IPS-20b (cell line): ENCODE measurements around the gene CMC1.

Experiments
- H3K27ac ChIP-seq: one replicate; pipeline ENCODE4 v1.5.1; 2013; ENCODE audit warnings: low read length
- H3K27me3 ChIP-seq: 2 replicates; pipeline ENCODE4 v1.6.1; 2013; ENCODE audit warnings: mild to moderate bottlenecking, low read length, inconsistent platforms; ENCODE audit not compliant: insufficient read depth
- H3K36me3 ChIP-seq: 2 replicates; pipeline ENCODE4 v1.6.1; 2013; ENCODE audit warnings: low read depth, mild to moderate bottlenecking, inconsistent platforms, low read length, moderate library complexity; ENCODE audit not compliant: insufficient read depth
- H3K4me1 ChIP-seq: 2 replicates; pipeline ENCODE4 v1.6.1; 2013; ENCODE audit warnings: mild to moderate bottlenecking, control low read depth, inconsistent platforms, low read length, moderate library complexity; ENCODE audit not compliant: insufficient read depth
- H3K4me3 ChIP-seq: 2 replicates; pipeline ENCODE4 v1.5.1; 2013; ENCODE audit warnings: mild to moderate bottlenecking, low read length, inconsistent platforms
- H3K9ac ChIP-seq: 2 replicates; pipeline ENCODE4 v1.6.1; 2013; ENCODE audit warnings: low read depth, mild to moderate bottlenecking, inconsistent platforms, low read length, moderate library complexity
- H3K9me3 ChIP-seq: 2 replicates; pipeline ENCODE4 v1.6.1; 2013; ENCODE audit warnings: mild to moderate bottlenecking, low read depth, low read length, inconsistent platforms; ENCODE audit not compliant: insufficient read depth

The CMC1 gene

DNA sequence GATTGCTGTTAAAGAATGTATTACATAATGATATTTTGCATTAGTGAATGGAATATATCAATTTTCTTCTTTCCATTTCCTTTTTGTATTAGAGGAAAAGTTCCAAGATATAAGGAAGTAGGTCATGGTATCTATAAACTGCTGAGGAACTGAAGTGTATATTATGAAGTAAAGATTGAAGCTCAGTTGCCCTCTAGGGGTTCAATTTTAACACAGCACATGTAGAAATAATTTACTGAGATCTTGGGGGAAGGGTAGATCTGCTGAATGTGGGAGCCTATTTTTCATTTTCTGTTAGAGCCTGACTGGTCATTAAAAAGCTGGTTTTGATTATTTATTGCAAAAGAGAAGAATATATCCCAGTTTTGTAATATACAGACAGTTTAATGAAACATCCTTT, 45.2 kb downstream of the CMC1 start:
- Histone ChIP-seq H3K36me3 (peaks cover 5% of the 10 kb centered on the region; the same call in 1 of the 2 replicates), H3K4me3 (no peak overlapping the region), H3K27ac (no peak overlapping the region), H3K9ac (no peak overlapping the region), H3K9me3 (peaks cover 4% of the 10 kb centered on the region; the same call in 1 of the 2 replicates), H3K4me1 (peaks cover 3% of the 10 kb centered on the region; the same call in 1 of the 2 replicates), H3K27me3 (no peaks in the 10 kb centered on the region)

GRCh38 chr3:28287046-28287445, 45.6 kb downstream of the CMC1 start:
- H3K27me3 ChIP-seq: no peaks in the 10 kb centered on the region
- peaks cover 8% of the 10 kb centered on the region; the same call in 1 of the 2 replicates for H3K4me1 ChIP-seq
- no peak overlapping the region for H3K9ac ChIP-seq
- peaks cover 4% of the 10 kb centered on the region; the same call in 1 of the 2 replicates for H3K9me3 ChIP-seq
- H3K36me3 ChIP-seq: peaks cover 5% of the 10 kb centered on the region; the same call in 1 of the 2 replicates
- H3K27ac ChIP-seq: no peak overlapping the region
- no peak overlapping the region for H3K4me3 ChIP-seq

DNA sequence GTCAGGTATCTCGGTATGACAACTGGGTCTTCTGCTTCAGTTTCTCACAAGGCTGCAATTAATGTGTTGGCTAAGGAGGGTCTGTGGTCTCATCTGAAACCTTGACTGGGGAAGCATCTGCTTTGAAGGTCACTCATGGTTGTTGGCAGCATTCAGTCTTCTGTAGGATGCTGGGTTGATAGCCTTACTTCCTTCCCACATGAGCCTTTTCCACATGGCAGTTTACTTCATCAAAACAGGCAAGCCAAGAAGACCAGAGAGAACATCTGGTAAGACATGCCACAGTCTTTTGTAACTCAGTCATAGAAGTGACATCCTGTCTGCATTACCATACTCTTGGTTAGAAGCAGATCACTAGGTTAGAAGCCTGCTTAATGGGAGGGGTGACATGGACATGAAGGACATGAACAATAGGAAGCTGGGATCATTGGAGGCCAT, 49.5 kb downstream of the CMC1 start:
- no peak overlapping the region for H3K9ac ChIP-seq
- H3K4me3 ChIP-seq: no peak overlapping the region
- no peak overlapping the region for H3K27ac ChIP-seq
- peaks cover 5% of the 10 kb centered on the region; the same call in 1 of the 2 replicates for H3K36me3 ChIP-seq
- peaks cover 17% of the 10 kb centered on the region; the same call in 1 of the 2 replicates for H3K4me1 ChIP-seq
- peaks cover 4% of the 10 kb centered on the region; the same call in 1 of the 2 replicates for H3K9me3 ChIP-seq
- no peaks in the 10 kb centered on the region for H3K27me3 ChIP-seq

- Histone ChIP-seq H3K9me3 (peaks cover 4% of the 10 kb centered on the region; the same call in 1 of the 2 replicates), H3K4me1 (peaks cover 17% of the 10 kb centered on the region; the same call in 1 of the 2 replicates), H3K36me3 (peaks cover 5% of the 10 kb centered on the region; the same call in 1 of the 2 replicates), H3K4me3 (no peak overlapping the region), H3K27ac (no peak overlapping the region), H3K27me3 (no peaks in the 10 kb centered on the region), H3K9ac (no peak overlapping the region)
Measured at GRCh38 chr3:28291577-28291976, 50.2 kb downstream of the CMC1 start.

GRCh38 chr3:28292622-28293021, 51.2 kb downstream of the CMC1 start:
- no peaks in the 10 kb centered on the region for H3K27me3 ChIP-seq
- peaks cover 5% of the 10 kb centered on the region; the same call in 1 of the 2 replicates for H3K36me3 ChIP-seq
- H3K9ac ChIP-seq: no peak overlapping the region
- H3K4me3 ChIP-seq: no peak overlapping the region
- peaks cover 17% of the 10 kb centered on the region; the same call in 1 of the 2 replicates for H3K4me1 ChIP-seq
- H3K9me3 ChIP-seq: peaks cover 4% of the 10 kb centered on the region; the same call in 1 of the 2 replicates
- no peak overlapping the region for H3K27ac ChIP-seq

- H3K4me3 ChIP-seq: no peak overlapping the region
- no peaks in the 10 kb centered on the region for H3K27me3 ChIP-seq
- peaks cover 4% of the 10 kb centered on the region; the same call in 1 of the 2 replicates for H3K9me3 ChIP-seq
- peaks cover 17% of the 10 kb centered on the region; the same call in 1 of the 2 replicates for H3K4me1 ChIP-seq
- H3K9ac ChIP-seq: no peak overlapping the region
- peaks cover 5% of the 10 kb centered on the region; the same call in 1 of the 2 replicates for H3K36me3 ChIP-seq
- no peak overlapping the region for H3K27ac ChIP-seq
Measured at GRCh38 chr3:28294667-28295413, 53.4 kb downstream of the CMC1 start.

- H3K36me3 ChIP-seq: peaks cover 1% of the 10 kb centered on the region; the same call in 1 of the 2 replicates
Measured at GRCh38 chr3:28295898-28296490, 54.6 kb downstream of the CMC1 start.

GRCh38 chr3:28299705-28300104, 58.3 kb downstream of the CMC1 start:
- Histone ChIP-seq H3K36me3 (no peaks in the 10 kb centered on the region), H3K27me3 (no peaks in the 10 kb centered on the region), H3K9me3 (no peaks in the 10 kb centered on the region), H3K4me3 (no peak overlapping the region), H3K4me1 (peaks cover 7% of the 10 kb centered on the region; the same call in 1 of the 2 replicates), H3K27ac (no peak overlapping the region), H3K9ac (no peak overlapping the region)

More at GRCh38 chr3:28295898-28296490, 54.6 kb downstream of the CMC1 start:
- Histone ChIP-seq H3K27me3 (no peaks in the 10 kb centered on the region), H3K9me3 (peaks cover 1% of the 10 kb centered on the region; the same call in 1 of the 2 replicates), H3K4me3 (no peak overlapping the region), H3K4me1 (peaks cover 17% of the 10 kb centered on the region; the same call in 1 of the 2 replicates), H3K27ac (no peak overlapping the region), H3K9ac (no peak overlapping the region)

DNA sequence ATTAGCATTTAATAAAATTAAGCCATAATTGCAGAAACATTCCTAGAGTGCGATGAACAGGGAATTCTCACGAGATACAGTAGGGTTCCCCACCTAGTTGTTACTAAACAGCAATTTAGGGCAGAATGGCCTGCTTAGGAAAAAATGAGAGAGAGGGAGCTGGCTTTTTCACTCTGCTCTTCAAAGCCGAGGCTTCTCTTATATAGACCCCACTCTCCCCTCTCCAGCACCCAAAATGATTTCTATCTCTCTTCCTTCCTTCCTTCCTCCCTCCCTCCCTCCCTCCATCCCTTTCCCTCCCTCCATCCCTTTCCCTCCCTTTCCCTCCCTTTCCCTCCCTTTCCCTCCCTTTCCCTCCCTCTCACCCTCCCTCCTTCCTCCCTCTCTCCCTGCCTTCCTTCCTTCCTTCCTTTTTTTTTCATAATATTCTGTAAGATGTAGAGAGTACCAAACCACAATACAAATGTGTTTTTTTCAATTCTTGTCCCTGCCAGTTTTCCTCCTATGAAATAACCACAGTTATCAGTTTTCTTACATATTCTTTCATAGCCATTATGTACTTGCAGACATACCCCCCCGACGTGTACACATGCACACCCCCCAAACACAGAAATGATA, 59.0 kb downstream of the CMC1 start:
- H3K27ac ChIP-seq: no peak overlapping the region
- no peak overlapping the region for H3K9ac ChIP-seq
- no peak overlapping the region for H3K4me3 ChIP-seq
- no peaks in the 10 kb centered on the region for H3K27me3 ChIP-seq
- no peaks in the 10 kb centered on the region for H3K36me3 ChIP-seq
- peaks cover 3% of the 10 kb centered on the region; the same call in 1 of the 2 replicates for H3K4me1 ChIP-seq
- H3K9me3 ChIP-seq: no peaks in the 10 kb centered on the region

DNA sequence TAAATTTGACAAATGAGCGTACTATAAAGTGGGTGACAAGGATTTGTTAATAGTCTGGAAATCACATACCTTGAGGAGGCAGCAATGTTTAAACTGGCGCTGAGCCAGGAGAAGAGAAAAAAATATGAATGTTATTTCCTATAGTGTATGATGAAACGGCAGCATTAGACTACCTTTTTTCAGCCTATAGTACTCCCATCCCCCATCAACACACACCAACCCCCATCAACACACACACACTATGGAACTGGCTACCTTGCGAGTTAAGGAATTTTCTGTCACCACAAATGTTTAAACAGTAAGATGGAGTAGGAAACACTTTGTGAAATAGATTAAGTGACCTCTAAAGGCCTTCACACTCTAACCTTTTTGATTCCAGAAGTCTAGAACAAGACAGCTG, 60.3 kb downstream of the CMC1 start:
- Histone ChIP-seq H3K9me3 (no peaks in the 10 kb centered on the region), H3K4me1 (no peaks in the 10 kb centered on the region), H3K27me3 (no peaks in the 10 kb centered on the region), H3K27ac (no peak overlapping the region), H3K36me3 (no peaks in the 10 kb centered on the region), H3K9ac (no peak overlapping the region), H3K4me3 (no peak overlapping the region)

- Histone ChIP-seq H3K9me3 (no peaks in the 10 kb centered on the region), H3K9ac (no peak overlapping the region), H3K36me3 (no peaks in the 10 kb centered on the region), H3K27me3 (no peaks in the 10 kb centered on the region), H3K4me1 (peaks cover 5% of the 10 kb centered on the region), H3K4me3 (no peak overlapping the region), H3K27ac (no peak overlapping the region)
Measured at GRCh38 chr3:28308196-28308595, 66.8 kb downstream of the CMC1 start.
